Liver (tissue), 9 donors: ENCODE data around the gene PILRB. TPM values are rescaled to one million over a fixed set of nuclear protein-coding genes. Genes with fewer than 3 reads are reported as not detected.
A peak's percentile ranks its signal among the peaks of the same experiment; 100 is the strongest.
"Not testable (repeated sequence)": the region's sequence is repeated elsewhere in the genome, so short reads cannot be mapped to it uniquely, and the experiment has no call there.

Experiments used
- DNase-seq: peaks from one replicate; pipeline ENCODE4 v3.0.0-alpha.2; 2017; ENCODE audit warnings: low spot score
- H3K27ac ChIP-seq, 2 donors: one replicate each; pipeline ENCODE4 v1.7.0; 2013; ENCODE audit warnings: inconsistent platforms in 2 of 2, low read length in 2 of 2, control low read depth in 1 of 2, low read depth in 1 of 2, mild to moderate bottlenecking in 1 of 2
- H3K27me3 ChIP-seq, 4 donors: one replicate each; pipeline versions ENCODE4 v1.6.1 to v1.7.0; 2013; ENCODE audit warnings: low read length in 3 of 4, inconsistent platforms in 1 of 4, mild to moderate bottlenecking in 1 of 4, moderate library complexity in 1 of 4; ENCODE audit not compliant: control insufficient read depth in 4 of 4, insufficient read depth in 4 of 4
- H3K36me3 ChIP-seq, 4 donors: one replicate each; pipeline versions ENCODE4 v1.6.1 to v1.7.0; 2013; ENCODE audit warnings: low read length in 3 of 4, mild to moderate bottlenecking in 3 of 4, low read depth in 1 of 4, moderate library complexity in 1 of 4; ENCODE audit not compliant: control insufficient read depth in 4 of 4, insufficient read depth in 3 of 4
- H3K4me1 ChIP-seq, 4 donors: one replicate each; pipeline versions ENCODE4 v1.6.1 to v1.7.0; 2013; ENCODE audit warnings: low read length in 3 of 4, mild to moderate bottlenecking in 3 of 4, moderate library complexity in 1 of 4; ENCODE audit not compliant: control insufficient read depth in 4 of 4, insufficient read depth in 4 of 4
- H3K4me3 ChIP-seq, 3 donors: one replicate each; pipeline versions ENCODE4 v1.6.1 to v1.7.0; 2013; ENCODE audit warnings: low read length in 3 of 3, control low read depth in 1 of 3, low read depth in 1 of 3, mild to moderate bottlenecking in 1 of 3
- H3K9ac ChIP-seq, 2 donors: one replicate each; pipeline ENCODE4 v1.7.0; 2013; ENCODE audit warnings: low read length in 2 of 2, mild to moderate bottlenecking in 2 of 2, moderate library complexity in 2 of 2, control low read depth in 1 of 2, low read depth in 1 of 2
- H3K9me3 ChIP-seq, 4 donors: one replicate each; pipeline versions ENCODE4 v1.6.1 to v1.7.0; 2013; ENCODE audit warnings: low read length in 3 of 4; ENCODE audit not compliant: control insufficient read depth in 4 of 4
- EGR1 ChIP-seq, 2 donors: IDR thresholded peaks; 2 replicates each; pipeline ENCODE4 v1.6.1; 2016 to 2018; ENCODE audit warnings: antibody characterized with exemption in 2 of 2, low read depth in 2 of 2
- FOXA2 ChIP-seq: IDR thresholded peaks from 2 replicates; pipeline ENCODE4 v1.6.1; 2016; ENCODE audit warnings: antibody characterized with exemption
- JUND ChIP-seq, 2 donors: IDR thresholded peaks; 2 replicates each; pipeline ENCODE4 v1.6.1; 2016; ENCODE audit warnings: antibody characterized with exemption in 2 of 2
- MAX ChIP-seq: IDR thresholded peaks from 2 replicates; pipeline ENCODE4 v1.6.1; 2016; ENCODE audit warnings: antibody characterized with exemption
- RAD21 ChIP-seq, 2 donors: IDR thresholded peaks; 2 replicates each; pipeline ENCODE4 v1.6.1; 2016; ENCODE audit warnings: antibody characterized with exemption in 2 of 2, mild to moderate bottlenecking in 2 of 2
- REST ChIP-seq: IDR thresholded peaks from 2 replicates; pipeline ENCODE4 v1.6.1; 2016; ENCODE audit warnings: antibody characterized with exemption, mild to moderate bottlenecking
- WGBS: extraction: QIAGEN DNeasy Blood & Tissue Kit; methylation state at CpG from one replicate; pipeline ENCODE4 v1.1.7; 2013; 5-methylcytosine and 5-hydroxymethylcytosine counted together
- polyA plus RNA-seq, 2 donors: library from polyadenylated mRNA; stranded (reverse) in 1 of 2; unstranded in 1 of 2; fragments of 200-250 nt in 1 of 2; fragments of >200 nt in 1 of 2; fragmentation: Nextera tagmentation in 1 of 2; extraction: Ambion mirVana in 1 of 2; gene quantifications; one replicate each; pipeline versions ENCODE4 v1.2.1 to v1.2.3, GENCODE V29; 2013 to 2015
- total RNA-seq, 2 donors: library from RNA; depleted of rRNA; stranded (reverse); fragments of >200 nt; gene quantifications; one replicate each; pipeline ENCODE4 v1.2.3, GENCODE V29; 2014
- donor health status: healthy.
- donor health status: healthy.
- donor health status: healthy.
- donor health status: healthy.
- donor health status: healthy.

PILRB gene
- total and polyA plus RNA-seq, 4 donors, result 6.0 to 50.8 (median 14.3) TPM

GRCh38 chr7:100341286-100341685 is 16.6 kb upstream of the PILRB start:
- H3K9ac ChIP-seq, H3K27me3 ChIP-seq: not testable (repeated sequence)

GRCh38 chr7:100342765-100343164 is 15.2 kb upstream of the PILRB start:
- Histone ChIP-seq H3K36me3 (peaks cover 10 to 26% (median 24%) of the 10 kb centered on the region in 4 donors), H3K27me3 (no peaks in the 10 kb centered on the region), H3K9ac (no peak overlapping the region), H3K9me3 (no peaks in the 10 kb centered on the region), H3K27ac (no peak overlapping the region), H3K4me1 (peaks cover 0 to 4% (median 0%) of the 10 kb centered on the region in 4 donors), H3K4me3 (no peak overlapping the region)
- no peak for DNase-seq
- TF ChIP-seq EGR1 (IDR thresholded peaks at IDR 0.05; ENCODE audit: low read depth in 2 of 2), result no peak
- TF ChIP-seq MAX, result no peak
- TF ChIP-seq REST, result no peak
- no peak for TF ChIP-seq FOXA2
- 55% methylated on average over 6 of the region's 6 CpGs for WGBS

More at GRCh38 chr7:100341286-100341685, 16.6 kb upstream of the PILRB start:
- not testable (repeated sequence) for H3K4me3 ChIP-seq, H3K9me3 ChIP-seq, H3K4me1 ChIP-seq, H3K27ac ChIP-seq, DNase-seq
- 74% methylated on average over 6 of the region's 6 CpGs for WGBS
- peaks cover 3 to 11% (median 9%) of the 10 kb centered on the region in 4 donors for H3K36me3 ChIP-seq

- H3K36me3 ChIP-seq, result peaks cover 13 to 32% (median 27%) of the 10 kb centered on the region in 4 donors
- H3K27ac ChIP-seq, result not testable (repeated sequence)
These were observed 13.8 kb upstream of the PILRB start for GRCh38 chr7:100344124-100344559.

GRCh38 chr7:100344560-100345287 is 13.2 kb upstream of the PILRB start:
- not testable (repeated sequence) for H3K27me3 ChIP-seq, H3K4me1 ChIP-seq, DNase-seq, H3K9ac ChIP-seq, H3K4me3 ChIP-seq, H3K9me3 ChIP-seq
- H3K27ac ChIP-seq, result peak overlapping the region; percentile 43 to 65
- TF ChIP-seq JUND (IDR thresholded peaks at IDR 0.05), result peak; percentile 46 to 68
- WGBS, result 66% methylated on average over 10 of the region's 13 CpGs
- H3K36me3 ChIP-seq, result peaks cover 16 to 38% (median 32%) of the 10 kb centered on the region in 4 donors

More at GRCh38 chr7:100344124-100344559, 13.8 kb upstream of the PILRB start:
- DNase-seq, H3K27me3 ChIP-seq, H3K9ac ChIP-seq, H3K4me3 ChIP-seq, H3K4me1 ChIP-seq, H3K9me3 ChIP-seq: not testable (repeated sequence)
- WGBS, result 91% methylated on average over 3 of the region's 4 CpGs
- peak in 1 of 2 donors; percentile 39 for TF ChIP-seq RAD21 (IDR thresholded peaks at IDR 0.05)
